Keratinocyte (primary cell): ENCODE measurements around the gene ADAM22. TPM values are rescaled to one million over a fixed set of nuclear protein-coding genes. Genes with fewer than 3 reads are reported as not detected.

ENCODE experiments used
- DNase-seq: peaks from one replicate; pipeline ENCODE4 v3.0.0-alpha.2; 2011; ENCODE audit warnings: low read depth, missing footprints, low spot score
- FAIRE-seq: peaks from 2 replicates; lab custom pipeline; 2011; peaks lifted over from hg19 to GRCh38; lab: Jason Lieb, UNC
- H2AFZ ChIP-seq: 2 replicates; pipeline ENCODE4 v1.6.0; 2012; ENCODE audit warnings: low read length, control low read depth, inconsistent platforms; ENCODE audit not compliant: control insufficient read depth
- H3K27ac ChIP-seq: 2 replicates; pipeline ENCODE4 v1.5.1; 2011; ENCODE audit warnings: low read length; ENCODE audit not compliant: control insufficient read depth, insufficient read depth
- H3K27me3 ChIP-seq: 3 replicates; pipeline ENCODE4 v1.6.0; 2011; ENCODE audit warnings: low read length; ENCODE audit not compliant: control insufficient read depth, insufficient read depth; ENCODE audit errors: extremely low read depth
- H3K36me3 ChIP-seq, 2 experiments: 2 replicates in 1 of 2; 3 replicates in 1 of 2; pipeline ENCODE4 v1.5.1; 2011; ENCODE audit warnings: low read length in 2 of 2, mild to moderate bottlenecking in 1 of 2; ENCODE audit not compliant: control insufficient read depth in 2 of 2, insufficient read depth in 2 of 2; ENCODE audit errors: extremely low read depth in 1 of 2
- H3K4me1 ChIP-seq: 3 replicates; pipeline ENCODE4 v1.5.1; 2011; ENCODE audit warnings: low read length; ENCODE audit not compliant: control insufficient read depth, insufficient read depth; ENCODE audit errors: extremely low read depth
- H3K4me2 ChIP-seq: 3 replicates; pipeline ENCODE4 v1.6.0; 2011; ENCODE audit warnings: low read depth, low read length; ENCODE audit not compliant: control insufficient read depth, insufficient read depth; ENCODE audit errors: extremely low read depth
- H3K4me3 ChIP-seq, 3 experiments: fragments of 200-600 bp in 1 of 3; sonication (generic) in 1 of 3; 2 replicates in 2 of 3; 3 replicates in 1 of 3; pipeline ENCODE4 v1.5.1; 2011 to 2016; ENCODE audit warnings: low read length in 3 of 3, mild to moderate bottlenecking in 3 of 3, control low read depth in 2 of 3, inconsistent platforms in 1 of 3, low read depth in 1 of 3, mixed read lengths in 1 of 3, mixed run types in 1 of 3, moderate library complexity in 1 of 3; ENCODE audit not compliant: control insufficient read depth in 2 of 3, insufficient read depth in 2 of 3; ENCODE audit errors: extremely low read depth in 1 of 3
- H3K79me2 ChIP-seq: 2 replicates; pipeline ENCODE4 v1.6.0; 2012; ENCODE audit warnings: low read length; ENCODE audit not compliant: control insufficient read depth, insufficient read depth
- H3K9ac ChIP-seq: 3 replicates; pipeline ENCODE4 v1.6.0; 2011; ENCODE audit warnings: low read length; ENCODE audit not compliant: control insufficient read depth, insufficient read depth; ENCODE audit errors: extremely low read depth
- H3K9me1 ChIP-seq: 3 replicates; pipeline ENCODE4 v1.6.0; 2011; ENCODE audit warnings: low read length; ENCODE audit not compliant: control insufficient read depth, insufficient read depth; ENCODE audit errors: extremely low read depth
- H3K9me3 ChIP-seq: 2 replicates; pipeline ENCODE4 v1.5.1; 2012; ENCODE audit warnings: low read depth, low read length; ENCODE audit not compliant: control insufficient read depth
- H4K20me1 ChIP-seq: 3 replicates; pipeline ENCODE4 v1.6.0; 2011; ENCODE audit warnings: low read length; ENCODE audit not compliant: control insufficient read depth, insufficient read depth; ENCODE audit errors: extremely low read depth
- CTCF ChIP-seq, 3 experiments: IDR thresholded peaks in 1 of 3; conservative IDR thresholded peaks in 1 of 3; optimal IDR thresholded peaks in 1 of 3; 2 replicates in 2 of 3; 3 replicates in 1 of 3; pipeline versions ENCODE3 to v1.5.1; 2011; ENCODE audit warnings: low read length in 3 of 3, mild to moderate bottlenecking in 3 of 3, moderate library complexity in 2 of 3, control low read depth in 1 of 3, inconsistent platforms in 1 of 3; ENCODE audit not compliant: insufficient read depth in 2 of 3; ENCODE audit errors: extremely low read depth in 1 of 3
- EZH2 ChIP-seq: IDR thresholded peaks from one replicate; pipeline ENCODE4 v1.6.1; 2012; ENCODE audit warnings: inconsistent platforms, mild to moderate bottlenecking, low read length, moderate library complexity
- dilution Hi-C: fragments of 300-500 bp; cut with MboI; formaldehyde crosslinking; loops from one replicate; pipeline ENCODE4 v1.7.0; 2020; ENCODE audit warnings: low sequenced_read_pairs; ENCODE audit not compliant: extremely low pct_ligation_motif_present
- polyA plus RNA-seq, 5 experiments: library from polyadenylated mRNA; depleted of rRNA in 3 of 5; stranded (reverse) in 3 of 5; stranded (forward) in 1 of 5; unstranded in 1 of 5; fragments of >200 nt; gene quantifications; 1 replicate in 1 of 5; 2 replicates in 3 of 5; 3 replicates in 1 of 5; pipeline versions ENCODE4 v1.2.1 to v1.2.3, GENCODE V29; 2011 to 2012; ENCODE audit warnings: missing spikeins in 2 of 5, low read depth in 1 of 5, low replicate concordance in 1 of 5

Gene ADAM22
- polyA plus RNA-seq, 1 donor (not counting 4 experiments of a cell fraction or from before 2014, with no cell fraction given) = 0.07 TPM

DNA sequence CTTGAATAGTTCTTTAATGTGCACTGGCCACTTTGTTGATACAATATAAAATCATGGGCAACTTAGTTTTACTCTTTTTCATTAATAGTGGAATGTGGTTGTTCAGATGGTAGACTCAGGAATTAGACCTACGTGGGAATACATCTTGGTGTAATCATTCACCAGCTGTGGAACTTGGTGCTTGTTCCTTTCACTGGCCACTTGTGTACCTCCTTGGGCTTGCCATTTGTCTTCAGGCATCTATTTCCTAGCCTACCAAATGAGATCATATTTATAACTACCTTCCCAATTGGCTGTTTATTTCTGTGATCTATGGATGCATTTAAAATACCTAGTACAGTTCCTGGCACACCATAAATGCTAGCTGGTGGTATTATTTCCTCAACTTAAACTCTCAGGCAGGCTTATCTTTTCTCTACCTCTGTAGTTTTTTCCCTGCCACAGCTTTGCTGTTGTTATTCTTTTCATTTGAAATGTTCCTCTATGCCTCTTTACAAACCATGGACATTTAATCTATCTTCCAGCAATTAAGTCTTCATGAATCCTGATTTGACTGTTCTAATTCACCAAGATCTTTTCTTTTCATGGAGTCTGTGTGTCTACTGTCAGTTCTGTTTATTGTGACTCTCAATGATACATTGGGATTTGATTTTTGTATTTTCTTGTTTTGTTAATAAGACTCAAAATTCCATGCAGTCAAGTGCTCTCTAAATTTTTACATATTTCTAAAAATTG, 113.0 kb downstream of the ADAM22 start:
- H3K27ac ChIP-seq = no peak overlapping the region
- no peaks in the 10 kb centered on the region for H3K9me1 ChIP-seq
- dilution Hi-C loops = no loop called here
- H3K9ac ChIP-seq = no peak overlapping the region
- H3K4me1 ChIP-seq = no peaks in the 10 kb centered on the region
- H3K4me2 ChIP-seq = no peak overlapping the region
- FAIRE-seq = no peak
- no peak for DNase-seq
- H3K36me3 ChIP-seq = no peaks in the 10 kb centered on the region
- H3K9me3 ChIP-seq = no peaks in the 10 kb centered on the region
- no peaks in the 10 kb centered on the region for H4K20me1 ChIP-seq
- H3K27me3 ChIP-seq = no peaks in the 10 kb centered on the region
- no peak for TF ChIP-seq EZH2
- no peak for TF ChIP-seq CTCF (optimal IDR thresholded peaks at IDR 0.05 in 1 of 3, IDR thresholded peaks at IDR 0.05 in 1 of 3, conservative IDR thresholded peaks at IDR 0.05 in 1 of 3; ENCODE audit: extremely low read depth in 1 of 3, insufficient read depth in 2 of 3, low read length in 3 of 3)
- H3K79me2 ChIP-seq = no peaks in the 10 kb centered on the region
- no peak overlapping the region for H3K4me3 ChIP-seq
- H2AFZ ChIP-seq = no peak overlapping the region

DNA sequence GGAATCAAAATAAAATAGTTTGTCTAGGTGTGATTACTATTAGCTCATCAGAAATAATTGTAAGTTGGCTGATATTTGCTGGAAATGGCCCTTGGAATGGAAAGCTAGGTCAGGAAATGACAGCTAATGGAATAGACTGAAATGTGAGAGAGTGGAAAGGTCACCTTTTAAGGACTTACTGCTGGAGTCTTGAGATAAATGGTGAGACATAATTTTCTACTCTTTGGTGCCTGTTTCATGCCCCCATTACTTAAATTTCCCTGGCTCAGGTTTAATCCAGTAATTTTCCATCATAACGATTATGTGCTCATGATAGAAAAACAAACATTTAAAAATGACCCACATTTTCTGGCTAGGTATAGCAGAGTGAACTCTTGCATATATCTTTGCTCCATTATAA, 123.6 kb downstream of the ADAM22 start:
- H3K36me3 ChIP-seq = no peaks in the 10 kb centered on the region
- H3K79me2 ChIP-seq = no peaks in the 10 kb centered on the region
- H3K27me3 ChIP-seq = no peaks in the 10 kb centered on the region
- no peaks in the 10 kb centered on the region for H3K9me3 ChIP-seq
- H3K4me2 ChIP-seq = no peak overlapping the region
- H3K27ac ChIP-seq = no peak overlapping the region
- no peaks in the 10 kb centered on the region for H4K20me1 ChIP-seq
- H3K9ac ChIP-seq = no peak overlapping the region
- FAIRE-seq (no peak), DNase-seq (no peak)
- TF ChIP-seq CTCF (optimal IDR thresholded peaks at IDR 0.05 in 1 of 3, IDR thresholded peaks at IDR 0.05 in 1 of 3, conservative IDR thresholded peaks at IDR 0.05 in 1 of 3; ENCODE audit: extremely low read depth in 1 of 3, insufficient read depth in 2 of 3, low read length in 3 of 3) (no peak), EZH2 (no peak)
- no peaks in the 10 kb centered on the region for H3K9me1 ChIP-seq
- dilution Hi-C loops = no loop called here
- H2AFZ ChIP-seq = no peak overlapping the region
- H3K4me3 ChIP-seq = no peak overlapping the region
- H3K4me1 ChIP-seq = no peaks in the 10 kb centered on the region
